ENCODE results near the gene EIF3I.

DNA sequence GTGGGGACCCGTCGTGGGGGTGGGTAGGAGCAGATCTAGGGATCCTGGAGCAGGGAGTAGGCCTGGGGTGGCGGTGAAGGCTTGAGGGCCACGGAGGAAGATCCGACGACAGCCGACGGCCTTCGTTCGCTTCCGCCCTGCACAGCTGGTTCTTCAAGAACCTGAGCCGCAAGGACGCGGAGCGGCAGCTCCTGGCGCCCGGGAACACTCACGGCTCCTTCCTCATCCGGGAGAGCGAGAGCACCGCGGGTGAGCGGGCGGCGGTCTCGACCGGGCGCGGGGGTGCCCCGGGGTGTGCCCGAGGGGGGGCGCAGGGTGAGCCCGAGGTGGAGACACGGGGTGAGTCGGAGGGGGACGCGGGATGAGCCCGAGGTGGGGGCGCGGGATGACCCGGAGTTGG is 53.2 kb downstream of the EIF3I start:
- TF ChIP-seq, protein P1, sequence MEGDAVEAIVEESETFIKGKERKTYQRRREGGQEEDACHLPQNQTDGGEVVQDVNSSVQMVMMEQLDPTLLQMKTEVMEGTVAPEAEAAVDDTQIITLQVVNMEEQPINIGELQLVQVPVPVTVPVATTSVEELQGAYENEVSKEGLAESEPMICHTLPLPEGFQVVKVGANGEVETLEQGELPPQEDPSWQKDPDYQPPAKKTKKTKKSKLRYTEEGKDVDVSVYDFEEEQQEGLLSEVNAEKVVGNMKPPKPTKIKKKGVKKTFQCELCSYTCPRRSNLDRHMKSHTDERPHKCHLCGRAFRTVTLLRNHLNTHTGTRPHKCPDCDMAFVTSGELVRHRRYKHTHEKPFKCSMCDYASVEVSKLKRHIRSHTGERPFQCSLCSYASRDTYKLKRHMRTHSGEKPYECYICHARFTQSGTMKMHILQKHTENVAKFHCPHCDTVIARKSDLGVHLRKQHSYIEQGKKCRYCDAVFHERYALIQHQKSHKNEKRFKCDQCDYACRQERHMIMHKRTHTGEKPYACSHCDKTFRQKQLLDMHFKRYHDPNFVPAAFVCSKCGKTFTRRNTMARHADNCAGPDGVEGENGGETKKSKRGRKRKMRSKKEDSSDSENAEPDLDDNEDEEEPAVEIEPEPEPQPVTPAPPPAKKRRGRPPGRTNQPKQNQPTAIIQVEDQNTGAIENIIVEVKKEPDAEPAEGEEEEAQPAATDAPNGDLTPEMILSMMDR (IDR thresholded peaks at IDR 0.05) = no peak
- TF ChIP-seq ZFX (IDR thresholded peaks at IDR 0.05; ENCODE audit: borderline replicate concordance) = no peak

Measured in 22Rv1 (cell line).